Thyroid gland (tissue), 4 donors: Measurements from ENCODE around the gene SPEG.

Source experiments
- CTCF ChIP-seq, 6 experiments: fragments of 200-600 bp in 3 of 6; fragments of 450-650 bp in 3 of 6; sonication (generic) in 3 of 6; IDR thresholded peaks; one replicate each; pipeline ENCODE4 v1.5.1; 2016 to 2019; ENCODE audit warnings: antibody characterized with exemption in 6 of 6, mild to moderate bottlenecking in 2 of 6, inconsistent platforms in 1 of 6, moderate library complexity in 1 of 6
- POLR2A ChIP-seq, 2 donors: fragments of 450-650 bp; IDR thresholded peaks; one replicate each; pipeline ENCODE4 v1.6.1; 2017; ENCODE audit warnings: antibody characterized with exemption in 2 of 2, mild to moderate bottlenecking in 2 of 2, moderate library complexity in 1 of 2

DNA sequence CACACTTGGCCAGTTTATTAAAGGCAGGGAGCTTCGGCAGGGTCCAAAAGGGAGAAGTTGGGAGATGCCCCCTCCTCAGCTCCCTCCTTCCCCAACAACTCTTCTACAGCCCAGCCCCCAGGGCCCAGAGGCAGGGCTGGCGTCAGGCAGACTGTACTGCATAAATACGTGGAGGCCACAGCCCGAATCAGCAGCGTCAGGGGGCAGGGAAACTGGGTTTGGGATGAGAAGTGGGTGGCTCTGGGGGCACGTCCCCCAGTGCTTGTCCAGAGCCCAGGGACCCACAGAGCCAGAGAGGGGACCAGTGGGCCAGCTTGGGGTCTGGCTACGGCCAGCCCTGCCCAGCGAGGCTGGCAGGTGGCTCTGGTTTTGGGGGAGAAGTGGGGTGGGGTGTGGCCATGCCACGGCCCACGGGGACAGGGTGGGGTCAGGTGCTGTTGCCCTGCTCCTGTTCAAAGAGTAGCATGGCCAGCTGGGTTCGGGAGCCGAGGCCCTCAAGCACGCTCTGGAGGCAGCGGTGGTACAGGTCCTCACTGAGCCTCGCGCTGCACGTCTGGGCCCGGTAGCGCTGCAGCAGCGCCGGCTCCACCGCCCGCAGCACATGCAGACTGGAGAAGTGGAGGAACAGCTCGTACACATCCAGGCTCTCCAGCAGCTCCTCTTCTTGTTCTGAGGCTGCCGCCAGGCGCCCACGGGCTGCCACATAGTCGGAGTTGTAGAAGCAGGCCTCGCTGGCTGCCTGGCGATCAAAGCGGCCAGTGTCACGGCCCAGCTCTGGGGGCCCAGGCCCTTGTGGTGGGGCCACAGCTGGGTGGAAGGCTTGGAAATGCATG, 104.5 kb downstream of the SPEG start:
- TF ChIP-seq CTCF (IDR thresholded peaks at IDR 0.05), result no peak
- TF ChIP-seq POLR2A (IDR thresholded peaks at IDR 0.05), result no peak
